ENCODE results near the gene SLC25A53.

- TF ChIP-seq CTCF (conservative IDR thresholded peaks at IDR 0.05 in 1 of 2, IDR thresholded peaks at IDR 0.05 in 1 of 2; ENCODE audit: extremely low read depth in 1 of 2, insufficient read depth in 1 of 2, low read depth in 1 of 2, low read length in 2 of 2) (no peak), EZH2 (IDR thresholded peaks at IDR 0.05; ENCODE audit: borderline replicate concordance, low read length) (no peak)
Observed at GRCh38 chrX:104084534-104085277, 72.1 kb downstream of the SLC25A53 start.

Measured in mammary epithelial cell (primary cell).